DND-41 (cell line): ENCODE data around the gene SETD3.

Source experiments
- ATAC-seq: fragments of 200-7000 bp; cut with Tn5 transposase; 3 replicates; pipeline ENCODE4 v1.9.1; 2021; ENCODE audit warnings: low read depth; ENCODE audit not compliant: insufficient read depth
- DNase-seq: peaks from one replicate; pipeline ENCODE4 v3.0.0-alpha.2; 2020
- H2AFZ ChIP-seq: 2 replicates; pipeline ENCODE4 v1.6.0; 2012; ENCODE audit warnings: low read depth, low read length
- H3K27ac ChIP-seq: 2 replicates; pipeline ENCODE4 v1.5.1; 2012; ENCODE audit warnings: low read length, inconsistent platforms
- H3K27me3 ChIP-seq: fragments of 200-600 bp; sonication (generic); 2 replicates; pipeline ENCODE4 v1.6.0; 2012; ENCODE audit warnings: low read length, mild to moderate bottlenecking, inconsistent platforms; ENCODE audit not compliant: insufficient read depth, poor library complexity
- H3K36me3 ChIP-seq: 2 replicates; pipeline ENCODE4 v1.5.1; 2012; ENCODE audit warnings: low read length, inconsistent platforms; ENCODE audit not compliant: insufficient read depth
- H3K4me1 ChIP-seq: 2 replicates; pipeline ENCODE4 v1.5.1; 2012; ENCODE audit warnings: mild to moderate bottlenecking, low read length; ENCODE audit not compliant: insufficient read depth
- H3K4me2 ChIP-seq: 2 replicates; pipeline ENCODE4 v1.6.0; 2012; ENCODE audit warnings: mild to moderate bottlenecking, moderate library complexity, low read length, inconsistent platforms; ENCODE audit not compliant: insufficient read depth
- H3K4me3 ChIP-seq, 2 experiments: fragments of 200-600 bp in 1 of 2; shearing (Covaris generic) in 1 of 2; 2 replicates each; pipeline ENCODE4 v1.5.1; 2012 to 2016; ENCODE audit warnings: inconsistent platforms in 2 of 2, low read length in 2 of 2, mild to moderate bottlenecking in 2 of 2, low read depth in 1 of 2, moderate library complexity in 1 of 2
- H3K79me2 ChIP-seq: 2 replicates; pipeline ENCODE4 v1.6.0; 2012; ENCODE audit warnings: low read length, inconsistent platforms; ENCODE audit not compliant: insufficient read depth
- H3K9ac ChIP-seq: 2 replicates; pipeline ENCODE4 v1.6.0; 2012; ENCODE audit warnings: low read depth, mild to moderate bottlenecking, inconsistent platforms, low read length, moderate library complexity
- H3K9me3 ChIP-seq: 2 replicates; pipeline ENCODE4 v1.5.1; 2012; ENCODE audit warnings: low read length, moderate library complexity, mild to moderate bottlenecking, inconsistent platforms; ENCODE audit not compliant: insufficient read depth, severe bottlenecking
- H4K20me1 ChIP-seq: 2 replicates; pipeline ENCODE4 v1.6.0; 2012; ENCODE audit warnings: low read length; ENCODE audit not compliant: insufficient read depth
- CTCF ChIP-seq: IDR thresholded peaks from 2 replicates; pipeline ENCODE4 v1.5.1; 2012; ENCODE audit warnings: borderline replicate concordance, low read length, moderate library complexity, mild to moderate bottlenecking; ENCODE audit not compliant: poor library complexity, severe bottlenecking; ENCODE audit errors: extremely low read depth
- EZH2 ChIP-seq: IDR thresholded peaks from 3 replicates; pipeline ENCODE4 v1.6.1; 2012; ENCODE audit warnings: borderline replicate concordance, low read depth, mild to moderate bottlenecking, moderate library complexity, low read length, inconsistent platforms; ENCODE audit not compliant: severe bottlenecking

SETD3 gene

GRCh38 chr14:99513946-99514551 lies 33.4 kb upstream of the SETD3 start:
- H3K27ac ChIP-seq, result no peak overlapping the region
- no peak overlapping the region for H3K9ac ChIP-seq
- H3K27me3 ChIP-seq, result no peaks in the 10 kb centered on the region
- H3K36me3 ChIP-seq, result peaks cover 46% of the 10 kb centered on the region
- no peaks in the 10 kb centered on the region for H3K9me3 ChIP-seq
- TF ChIP-seq EZH2 (no peak), CTCF (no peak)
- ATAC-seq, result no peak
- DNase-seq, result no peak
- H3K4me2 ChIP-seq, result no peak overlapping the region
- no peak overlapping the region for H3K4me3 ChIP-seq
- H2AFZ ChIP-seq, result no peak overlapping the region
- no peaks in the 10 kb centered on the region for H3K4me1 ChIP-seq
- H4K20me1 ChIP-seq, result peaks cover 30% of the 10 kb centered on the region
- H3K79me2 ChIP-seq, result no peaks in the 10 kb centered on the region

- Histone ChIP-seq H3K27ac (no peak overlapping the region), H4K20me1 (peaks cover 33% of the 10 kb centered on the region), H2AFZ (no peak overlapping the region), H3K79me2 (no peaks in the 10 kb centered on the region), H3K27me3 (no peaks in the 10 kb centered on the region), H3K36me3 (peaks cover 54% of the 10 kb centered on the region), H3K9me3 (no peaks in the 10 kb centered on the region), H3K4me3 (no peak overlapping the region), H3K9ac (no peak overlapping the region), H3K4me1 (no peaks in the 10 kb centered on the region), H3K4me2 (no peak overlapping the region)
- DNase-seq (no peak), ATAC-seq (no peak)
- no peak for TF ChIP-seq EZH2
These were observed 32.6 kb upstream of the SETD3 start for GRCh38 chr14:99513183-99513694.

- Histone ChIP-seq H3K27ac (no peak overlapping the region), H3K9me3 (no peaks in the 10 kb centered on the region), H4K20me1 (peaks cover 33% of the 10 kb centered on the region), H3K4me2 (no peak overlapping the region), H3K9ac (no peak overlapping the region), H3K4me3 (no peak overlapping the region), H3K4me1 (no peaks in the 10 kb centered on the region), H3K27me3 (no peaks in the 10 kb centered on the region), H2AFZ (no peak overlapping the region), H3K36me3 (peaks cover 60% of the 10 kb centered on the region), H3K79me2 (no peaks in the 10 kb centered on the region)
- DNase-seq (no peak), ATAC-seq (no peak)
- TF ChIP-seq CTCF (no peak), EZH2 (no peak)
These were observed 32.0 kb upstream of the SETD3 start for GRCh38 chr14:99512571-99513182.

- peaks cover 29% of the 10 kb centered on the region for H4K20me1 ChIP-seq
- H3K9me3 ChIP-seq, result no peaks in the 10 kb centered on the region
- H3K27ac ChIP-seq, result no peak overlapping the region
- ATAC-seq (no peak), DNase-seq (peak; percentile 3)
- TF ChIP-seq EZH2 (no peak), CTCF (no peak)
- no peak overlapping the region for H3K4me3 ChIP-seq
- H3K9ac ChIP-seq, result no peak overlapping the region
- H3K79me2 ChIP-seq, result no peaks in the 10 kb centered on the region
- H3K4me1 ChIP-seq, result no peaks in the 10 kb centered on the region
- no peak overlapping the region for H2AFZ ChIP-seq
- H3K4me2 ChIP-seq, result no peak overlapping the region
- H3K27me3 ChIP-seq, result no peaks in the 10 kb centered on the region
- peaks cover 66% of the 10 kb centered on the region for H3K36me3 ChIP-seq
These were observed 31.4 kb upstream of the SETD3 start for GRCh38 chr14:99512110-99512449.
